Measurements from ENCODE around the gene ERC2.

Gene ERC2

DNA sequence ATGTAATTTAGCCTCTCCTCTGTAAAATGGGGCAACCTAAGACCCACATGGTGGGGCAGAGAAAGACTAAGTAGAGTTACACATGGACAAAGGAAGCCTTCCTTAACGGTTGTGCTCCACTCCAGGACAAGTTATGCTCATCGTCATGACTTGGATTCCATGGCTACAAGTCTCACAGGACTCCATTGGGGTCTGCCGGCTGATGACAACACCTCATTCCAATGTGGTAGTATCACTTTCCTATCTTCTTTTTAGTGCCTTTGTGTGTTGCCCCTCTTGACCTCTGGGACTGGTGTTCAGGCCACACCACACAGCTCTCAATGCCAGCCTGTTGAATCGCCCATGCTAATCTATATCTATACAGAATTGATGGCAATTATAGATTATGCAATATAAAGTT is 799.9 kb downstream of the ERC2 start:
- TF ChIP-seq, protein P1, sequence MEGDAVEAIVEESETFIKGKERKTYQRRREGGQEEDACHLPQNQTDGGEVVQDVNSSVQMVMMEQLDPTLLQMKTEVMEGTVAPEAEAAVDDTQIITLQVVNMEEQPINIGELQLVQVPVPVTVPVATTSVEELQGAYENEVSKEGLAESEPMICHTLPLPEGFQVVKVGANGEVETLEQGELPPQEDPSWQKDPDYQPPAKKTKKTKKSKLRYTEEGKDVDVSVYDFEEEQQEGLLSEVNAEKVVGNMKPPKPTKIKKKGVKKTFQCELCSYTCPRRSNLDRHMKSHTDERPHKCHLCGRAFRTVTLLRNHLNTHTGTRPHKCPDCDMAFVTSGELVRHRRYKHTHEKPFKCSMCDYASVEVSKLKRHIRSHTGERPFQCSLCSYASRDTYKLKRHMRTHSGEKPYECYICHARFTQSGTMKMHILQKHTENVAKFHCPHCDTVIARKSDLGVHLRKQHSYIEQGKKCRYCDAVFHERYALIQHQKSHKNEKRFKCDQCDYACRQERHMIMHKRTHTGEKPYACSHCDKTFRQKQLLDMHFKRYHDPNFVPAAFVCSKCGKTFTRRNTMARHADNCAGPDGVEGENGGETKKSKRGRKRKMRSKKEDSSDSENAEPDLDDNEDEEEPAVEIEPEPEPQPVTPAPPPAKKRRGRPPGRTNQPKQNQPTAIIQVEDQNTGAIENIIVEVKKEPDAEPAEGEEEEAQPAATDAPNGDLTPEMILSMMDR (IDR thresholded peaks at IDR 0.05; ENCODE audit: extremely low read depth, missing control alignments) = no peak

DNA sequence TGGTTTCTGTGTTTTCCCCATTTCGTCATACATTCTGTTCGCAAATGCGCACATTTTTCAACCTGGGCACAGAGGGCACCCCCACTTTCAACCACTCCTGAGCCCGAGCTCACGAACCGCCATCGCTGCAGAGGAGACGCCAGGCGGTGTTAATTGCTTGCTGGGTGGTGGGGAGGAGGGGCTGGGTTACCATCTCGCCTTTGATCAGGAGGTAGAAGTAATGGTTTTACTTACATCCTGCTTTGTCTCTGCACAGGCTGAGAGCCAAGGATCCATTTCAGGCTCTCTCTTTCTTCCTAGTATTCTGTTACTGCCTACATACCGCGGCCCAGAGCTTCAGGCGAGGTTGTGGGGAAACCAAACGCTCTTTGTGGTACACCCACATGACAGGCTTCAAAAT is 803.9 kb downstream of the ERC2 start:
- DNase-seq (ENCODE audit: low spot score) = no peak
- TF ChIP-seq, protein P1 (IDR thresholded peaks at IDR 0.05; ENCODE audit: extremely low read depth, missing control alignments) = no peak

More for the DNA sequence above, 799.9 kb downstream of the ERC2 start:
- no peak for DNase-seq (ENCODE audit: low spot score)

DNA sequence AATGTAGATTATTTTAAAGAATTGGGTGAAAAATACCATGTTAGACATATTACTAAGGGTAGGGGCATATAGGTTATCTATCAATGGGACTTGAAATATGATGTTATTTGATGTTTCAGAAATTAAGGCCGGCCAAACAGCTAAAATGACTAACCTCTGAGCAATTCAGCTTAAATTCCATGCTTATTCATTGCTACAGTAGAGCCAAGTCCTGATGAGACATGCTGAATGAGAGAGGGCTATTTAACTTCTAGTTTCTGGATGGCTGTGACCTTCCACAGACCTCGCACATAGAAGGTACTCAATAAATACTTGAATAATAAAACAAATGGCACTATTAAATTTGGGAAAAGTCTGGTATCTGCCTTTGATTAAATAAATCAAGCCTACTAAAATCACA is 805.6 kb downstream of the ERC2 start:
- TF ChIP-seq, protein P1 (IDR thresholded peaks at IDR 0.05; ENCODE audit: extremely low read depth, missing control alignments) = no peak
- DNase-seq (ENCODE audit: low spot score) = no peak

DNA sequence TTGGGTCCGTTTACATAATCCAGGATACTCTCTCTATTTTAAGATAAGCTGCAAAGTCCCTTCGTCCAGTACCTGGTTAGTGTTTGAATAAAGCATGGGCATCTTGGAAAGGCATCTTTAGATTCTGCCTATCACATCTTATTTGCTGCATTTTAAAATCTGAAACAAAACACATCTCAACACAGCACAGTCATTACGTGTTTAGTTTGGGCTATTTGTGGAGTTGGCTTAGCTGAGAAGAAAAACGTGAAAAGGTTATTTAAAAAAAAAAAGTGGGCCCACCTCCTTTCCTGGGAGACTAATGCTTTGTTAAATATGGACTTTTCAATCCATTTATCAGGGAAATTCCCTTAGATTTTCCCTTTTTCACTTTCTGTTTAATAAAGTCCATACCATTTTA is 806.7 kb downstream of the ERC2 start:
- TF ChIP-seq, protein P1 (IDR thresholded peaks at IDR 0.05; ENCODE audit: extremely low read depth, missing control alignments) = no peak

DNA sequence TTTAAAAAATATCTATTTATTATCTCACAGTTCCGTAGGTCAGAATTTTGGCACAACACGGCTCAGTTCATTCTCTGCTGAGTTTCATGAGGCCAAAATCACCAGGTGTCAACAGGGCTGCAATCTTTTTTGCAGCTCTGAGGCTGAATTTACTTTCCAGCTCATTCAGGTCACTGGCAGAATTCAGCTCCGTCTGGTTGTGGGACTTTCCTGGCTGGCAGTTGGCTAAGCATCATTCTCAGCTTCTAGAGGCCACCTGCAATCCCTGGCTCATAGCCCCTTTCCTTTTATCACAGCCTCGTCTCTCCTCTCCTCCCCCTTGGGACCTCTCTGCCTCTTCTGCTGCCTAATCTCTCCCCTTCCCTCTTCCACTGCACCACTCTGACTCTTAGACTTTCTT is 807.1 kb downstream of the ERC2 start:
- TF ChIP-seq, protein P1 (IDR thresholded peaks at IDR 0.05; ENCODE audit: extremely low read depth, missing control alignments) = no peak
- DNase-seq (ENCODE audit: low spot score) = no peak

More for the DNA sequence above, 806.7 kb downstream of the ERC2 start:
- no peak for DNase-seq (ENCODE audit: low spot score)

DNA sequence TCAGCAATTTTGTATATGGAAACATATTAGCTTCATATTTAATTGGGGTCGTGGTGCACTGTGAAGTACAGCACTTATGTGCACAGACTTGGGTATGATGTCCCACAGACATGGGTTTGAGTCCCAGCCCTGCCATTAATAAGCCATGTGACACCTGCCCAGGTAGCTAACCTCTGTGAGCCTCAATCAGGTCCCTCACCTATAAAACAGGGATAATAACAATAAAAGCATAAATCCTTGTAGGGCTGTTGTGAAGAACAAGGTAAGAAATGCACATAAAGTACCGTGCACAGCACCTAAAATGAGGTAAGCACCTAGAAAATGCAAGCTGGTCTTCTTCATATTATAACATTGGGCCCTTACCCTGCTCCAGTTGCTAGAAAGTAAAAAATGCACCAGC is 807.6 kb downstream of the ERC2 start:
- DNase-seq (ENCODE audit: low spot score) = no peak

DNA sequence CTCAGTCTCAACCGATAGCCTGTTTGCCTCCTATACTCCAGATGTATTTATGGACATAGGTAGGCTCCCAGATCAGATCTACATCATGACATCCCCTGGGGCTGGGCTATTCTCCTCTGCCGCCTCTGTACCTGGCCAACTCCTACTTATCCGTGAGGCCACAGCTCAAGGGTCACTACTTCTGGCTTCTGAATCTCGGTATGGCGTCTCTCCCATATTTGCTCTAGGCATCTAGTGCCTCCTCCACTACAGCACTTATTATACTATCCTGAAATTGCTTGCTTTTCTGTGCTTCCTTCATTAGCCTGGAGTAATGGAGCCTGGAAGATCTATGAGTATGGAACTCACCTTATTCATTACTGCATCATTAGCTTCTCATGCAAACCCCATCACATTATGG is 808.6 kb downstream of the ERC2 start:
- DNase-seq (ENCODE audit: low spot score) = no peak
- TF ChIP-seq, protein P1 (IDR thresholded peaks at IDR 0.05; ENCODE audit: extremely low read depth, missing control alignments) = no peak

More for the DNA sequence above, 807.6 kb downstream of the ERC2 start:
- TF ChIP-seq, protein P1 (IDR thresholded peaks at IDR 0.05; ENCODE audit: extremely low read depth, missing control alignments) = no peak
